Measurements from ENCODE around the gene AIPL1.
"Not testable (repeated sequence)": the region's sequence is repeated elsewhere in the genome, so short reads cannot be mapped to it uniquely, and the experiment has no call there.

AIPL1 gene

GRCh38 chr17:6435051-6435450, at the start of gene AIPL1:
Gene AIPL1 (minus strand): TSS chr17:6435121. CDS start chr17:6435104, 17 bp downstream.
- no peak for DNase-seq (ENCODE audit: low read depth in 2 of 2)

GRCh38 chr17:6483507-6483906, 48.6 kb upstream of the AIPL1 start:
- DNase-seq (ENCODE audit: low read depth in 2 of 2) = no peak

GRCh38 chr17:6482796-6483195, 47.9 kb upstream of the AIPL1 start:
- DNase-seq (ENCODE audit: low read depth in 2 of 2) = not testable (repeated sequence)

- no peak for DNase-seq (ENCODE audit: low read depth in 2 of 2)
Measured at GRCh38 chr17:6482105-6482455, 47.2 kb upstream of the AIPL1 start.

- DNase-seq (ENCODE audit: low read depth in 2 of 2) = no peak
Measured at GRCh38 chr17:6480303-6480675, 45.4 kb upstream of the AIPL1 start.

GRCh38 chr17:6479622-6480302, 44.8 kb upstream of the AIPL1 start:
- DNase-seq (ENCODE audit: low read depth in 2 of 2) = no peak

- no peak for DNase-seq (ENCODE audit: low read depth in 2 of 2)
Measured at GRCh38 chr17:6478486-6478885, 43.6 kb upstream of the AIPL1 start.

GRCh38 chr17:6477831-6478383, 43.0 kb upstream of the AIPL1 start:
- no peak for DNase-seq (ENCODE audit: low read depth in 2 of 2)

GRCh38 chr17:6476810-6477179, 41.9 kb upstream of the AIPL1 start:
- no peak for DNase-seq (ENCODE audit: low read depth in 2 of 2)

GRCh38 chr17:6476076-6476809, 41.3 kb upstream of the AIPL1 start:
- DNase-seq (ENCODE audit: low read depth in 2 of 2) = no peak

- no peak for DNase-seq (ENCODE audit: low read depth in 2 of 2)
Measured at GRCh38 chr17:6475411-6475810, 40.5 kb upstream of the AIPL1 start.

- DNase-seq (ENCODE audit: low read depth in 2 of 2) = no peak
Measured at GRCh38 chr17:6474906-6475305, 40.0 kb upstream of the AIPL1 start.

- DNase-seq (ENCODE audit: low read depth in 2 of 2) = no peak
Measured at GRCh38 chr17:6474376-6474775, 39.5 kb upstream of the AIPL1 start.

- peak; percentile 43 to 64 for DNase-seq (ENCODE audit: low read depth in 2 of 2)
Measured at GRCh38 chr17:6473128-6473767, 38.3 kb upstream of the AIPL1 start.

GRCh38 chr17:6472517-6472916, 37.6 kb upstream of the AIPL1 start:
- DNase-seq (ENCODE audit: low read depth in 2 of 2) = no peak

GRCh38 chr17:6471531-6472465, 36.9 kb upstream of the AIPL1 start:
- DNase-seq (ENCODE audit: low read depth in 2 of 2) = no peak

GRCh38 chr17:6470751-6471521, 36.0 kb upstream of the AIPL1 start:
- DNase-seq (ENCODE audit: low read depth in 2 of 2) = no peak

- no peak for DNase-seq (ENCODE audit: low read depth in 2 of 2)
Measured at GRCh38 chr17:6470146-6470718, 35.3 kb upstream of the AIPL1 start.

GRCh38 chr17:6468051-6468790, 33.3 kb upstream of the AIPL1 start:
- no peak for DNase-seq (ENCODE audit: low read depth in 2 of 2)

GRCh38 chr17:6467567-6467966, 32.6 kb upstream of the AIPL1 start:
- DNase-seq (ENCODE audit: low read depth in 2 of 2) = no peak
